Measurements from ENCODE around the gene MRPS7.

DNA sequence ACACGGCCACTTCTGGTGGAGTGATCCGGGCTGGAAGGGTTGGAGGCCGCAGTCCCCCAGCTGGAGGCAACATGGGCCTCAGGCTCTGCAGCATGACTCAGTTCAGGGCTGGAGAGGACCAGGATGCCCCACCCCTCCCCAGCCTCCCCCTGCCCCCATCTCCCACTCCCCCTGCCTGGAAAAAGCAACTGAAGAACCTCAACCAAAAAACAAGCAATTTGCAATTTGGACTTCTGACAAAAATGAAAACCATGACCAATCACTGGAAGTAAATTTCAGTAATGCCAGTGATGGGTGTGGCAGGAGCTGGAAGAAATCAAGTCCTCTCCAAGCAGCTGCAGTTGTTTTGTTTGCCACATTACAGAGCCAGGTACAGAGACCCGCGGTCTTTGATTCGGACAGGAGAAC lies 16.0 kb downstream of the MRPS7 start:
- TF ChIP-seq, protein P1, sequence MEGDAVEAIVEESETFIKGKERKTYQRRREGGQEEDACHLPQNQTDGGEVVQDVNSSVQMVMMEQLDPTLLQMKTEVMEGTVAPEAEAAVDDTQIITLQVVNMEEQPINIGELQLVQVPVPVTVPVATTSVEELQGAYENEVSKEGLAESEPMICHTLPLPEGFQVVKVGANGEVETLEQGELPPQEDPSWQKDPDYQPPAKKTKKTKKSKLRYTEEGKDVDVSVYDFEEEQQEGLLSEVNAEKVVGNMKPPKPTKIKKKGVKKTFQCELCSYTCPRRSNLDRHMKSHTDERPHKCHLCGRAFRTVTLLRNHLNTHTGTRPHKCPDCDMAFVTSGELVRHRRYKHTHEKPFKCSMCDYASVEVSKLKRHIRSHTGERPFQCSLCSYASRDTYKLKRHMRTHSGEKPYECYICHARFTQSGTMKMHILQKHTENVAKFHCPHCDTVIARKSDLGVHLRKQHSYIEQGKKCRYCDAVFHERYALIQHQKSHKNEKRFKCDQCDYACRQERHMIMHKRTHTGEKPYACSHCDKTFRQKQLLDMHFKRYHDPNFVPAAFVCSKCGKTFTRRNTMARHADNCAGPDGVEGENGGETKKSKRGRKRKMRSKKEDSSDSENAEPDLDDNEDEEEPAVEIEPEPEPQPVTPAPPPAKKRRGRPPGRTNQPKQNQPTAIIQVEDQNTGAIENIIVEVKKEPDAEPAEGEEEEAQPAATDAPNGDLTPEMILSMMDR (IDR thresholded peaks at IDR 0.05; ENCODE audit: low read depth, low read length), result no peak
- TF ChIP-seq EZH2phosphoT487 (IDR thresholded peaks at IDR 0.05; ENCODE audit: low read depth), result no peak

Measured in OCI-LY3 (cell line).